Right atrium auricular region (tissue), 2 donors: ENCODE measurements around the gene DCP1B. TPM values are rescaled to one million over a fixed set of nuclear protein-coding genes. Genes with fewer than 3 reads are reported as not detected.

ENCODE experiments used
- DNase-seq: peaks from one replicate; pipeline ENCODE4 v3.0.0-alpha.2; 2019; ENCODE audit warnings: low spot score
- H3K27ac ChIP-seq, 2 donors: fragments of 200-600 bp; sonication (generic); 1 replicate in 1 of 2; 2 replicates in 1 of 2; pipeline ENCODE4 v1.5.1; 2016 to 2019
- H3K27me3 ChIP-seq, 2 donors: fragments of 200-600 bp; sonication (generic); one replicate each; pipeline versions ENCODE4 v1.5.1 to v1.6.0; 2017 to 2019
- H3K36me3 ChIP-seq: fragments of 200-600 bp; sonication (generic); one replicate; pipeline ENCODE4 v1.5.1; 2016
- H3K4me1 ChIP-seq, 2 donors: fragments of 200-600 bp; sonication (generic); one replicate each; pipeline versions ENCODE4 v1.5.1 to v1.6.0; 2017 to 2019
- H3K4me3 ChIP-seq, 2 donors: fragments of 200-600 bp; sonication (generic); 1 replicate in 1 of 2; 2 replicates in 1 of 2; pipeline ENCODE4 v1.5.1; 2017 to 2019; ENCODE audit warnings: mild to moderate bottlenecking in 1 of 2, moderate library complexity in 1 of 2
- H3K9me3 ChIP-seq, 2 donors: fragments of 200-600 bp; sonication (generic); one replicate each; pipeline ENCODE4 v1.5.1; 2019
- total RNA-seq, 2 donors: library from RNA; depleted of rRNA; stranded (reverse); fragments of >200 nt; gene quantifications; one replicate each; pipeline ENCODE4 v1.1.0, GENCODE V29; 2016
- TF ChIP-seq, protein P1 (sequence below), 2 donors: fragments of 200-600 bp; sonication (generic); IDR thresholded peaks; one replicate each; pipeline ENCODE4 v1.5.1; 2019; ENCODE audit warnings: antibody characterized with exemption in 2 of 2

DCP1B gene
- total RNA-seq, 2 donors from 2014 or later = 5.8 to 6.2 TPM

DNA sequence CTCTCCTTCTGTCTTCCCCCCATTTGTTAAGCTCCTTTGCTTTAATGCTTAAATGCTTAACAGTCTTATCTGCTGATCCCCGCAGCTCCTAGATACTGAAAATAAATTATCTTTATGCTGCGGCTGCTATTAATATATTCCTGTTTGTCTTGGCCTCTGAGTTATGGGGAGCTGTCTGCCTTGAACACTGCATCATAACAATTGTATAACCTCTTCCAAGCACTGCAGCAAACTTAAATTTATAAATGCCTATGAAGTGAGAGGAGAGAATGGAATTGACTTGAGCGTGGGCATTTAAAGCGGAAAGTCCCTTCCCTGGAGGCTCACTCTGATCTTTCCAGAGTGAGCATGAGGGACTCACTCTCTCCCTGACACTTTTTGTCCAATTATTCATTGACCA lies 23.1 kb upstream of the DCP1B start:
- H3K27ac ChIP-seq = peak overlapping the region in 1 of 2 donors; percentile 23
- no peaks in the 10 kb centered on the region for H3K27me3 ChIP-seq

GRCh38 chr12:2023365-2023764 lies 19.1 kb upstream of the DCP1B start:
- no peaks in the 10 kb centered on the region for H3K9me3 ChIP-seq
- no peak for DNase-seq
- H3K4me3 ChIP-seq = no peak overlapping the region
- no peak overlapping the region for H3K27ac ChIP-seq
- no peaks in the 10 kb centered on the region for H3K27me3 ChIP-seq
- TF ChIP-seq, protein P1, sequence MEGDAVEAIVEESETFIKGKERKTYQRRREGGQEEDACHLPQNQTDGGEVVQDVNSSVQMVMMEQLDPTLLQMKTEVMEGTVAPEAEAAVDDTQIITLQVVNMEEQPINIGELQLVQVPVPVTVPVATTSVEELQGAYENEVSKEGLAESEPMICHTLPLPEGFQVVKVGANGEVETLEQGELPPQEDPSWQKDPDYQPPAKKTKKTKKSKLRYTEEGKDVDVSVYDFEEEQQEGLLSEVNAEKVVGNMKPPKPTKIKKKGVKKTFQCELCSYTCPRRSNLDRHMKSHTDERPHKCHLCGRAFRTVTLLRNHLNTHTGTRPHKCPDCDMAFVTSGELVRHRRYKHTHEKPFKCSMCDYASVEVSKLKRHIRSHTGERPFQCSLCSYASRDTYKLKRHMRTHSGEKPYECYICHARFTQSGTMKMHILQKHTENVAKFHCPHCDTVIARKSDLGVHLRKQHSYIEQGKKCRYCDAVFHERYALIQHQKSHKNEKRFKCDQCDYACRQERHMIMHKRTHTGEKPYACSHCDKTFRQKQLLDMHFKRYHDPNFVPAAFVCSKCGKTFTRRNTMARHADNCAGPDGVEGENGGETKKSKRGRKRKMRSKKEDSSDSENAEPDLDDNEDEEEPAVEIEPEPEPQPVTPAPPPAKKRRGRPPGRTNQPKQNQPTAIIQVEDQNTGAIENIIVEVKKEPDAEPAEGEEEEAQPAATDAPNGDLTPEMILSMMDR (IDR thresholded peaks at IDR 0.05) = no peak
- H3K36me3 ChIP-seq = peaks cover 9% of the 10 kb centered on the region
- H3K4me1 ChIP-seq = peaks cover 0 to 16% of the 10 kb centered on the region in 2 donors

More for the DNA sequence above, 23.1 kb upstream of the DCP1B start:
- H3K4me3 ChIP-seq = no peak overlapping the region
- H3K4me1 ChIP-seq = peaks cover 0 to 13% of the 10 kb centered on the region in 2 donors
- H3K9me3 ChIP-seq = no peaks in the 10 kb centered on the region
- TF ChIP-seq, protein P1 (IDR thresholded peaks at IDR 0.05) = no peak
- DNase-seq = no peak
- peaks cover 9% of the 10 kb centered on the region for H3K36me3 ChIP-seq

- peaks cover 0 to 28% of the 10 kb centered on the region in 2 donors for H3K4me1 ChIP-seq
Observed at GRCh38 chr12:2020511-2020910, 16.3 kb upstream of the DCP1B start.

DNA sequence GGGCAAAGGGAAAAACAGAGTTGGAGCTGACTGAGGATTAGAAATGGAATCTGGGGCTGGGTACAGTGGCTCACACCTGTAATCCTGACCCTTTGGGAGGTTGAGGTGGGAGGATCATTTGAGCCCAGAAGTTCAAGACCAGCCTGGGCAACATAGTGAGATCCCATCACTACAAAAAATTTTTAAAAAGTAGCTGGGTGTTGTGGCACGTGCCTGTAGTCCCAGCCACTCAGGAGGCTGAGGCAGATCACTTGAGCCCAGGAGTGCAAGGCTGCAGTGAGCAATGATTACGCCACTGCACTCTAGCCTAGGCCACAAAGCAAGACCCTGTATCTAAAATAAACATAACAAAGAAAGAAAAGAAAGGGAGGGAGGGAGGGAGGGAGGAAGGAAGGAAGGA lies 14.9 kb upstream of the DCP1B start:
- no peaks in the 10 kb centered on the region for H3K27me3 ChIP-seq
- H3K4me3 ChIP-seq = no peak overlapping the region
- no peaks in the 10 kb centered on the region for H3K36me3 ChIP-seq
- no peaks in the 10 kb centered on the region for H3K9me3 ChIP-seq
- TF ChIP-seq, protein P1 (IDR thresholded peaks at IDR 0.05) = no peak
- DNase-seq = no peak
- peaks cover 0 to 35% of the 10 kb centered on the region in 2 donors for H3K4me1 ChIP-seq
- H3K27ac ChIP-seq = peak overlapping the region in 1 of 2 donors; percentile 80

More at GRCh38 chr12:2020511-2020910, 16.3 kb upstream of the DCP1B start:
- TF ChIP-seq, protein P1 (IDR thresholded peaks at IDR 0.05) = no peak
- H3K9me3 ChIP-seq = no peaks in the 10 kb centered on the region
- DNase-seq = no peak
- H3K4me3 ChIP-seq = no peak overlapping the region
- H3K27ac ChIP-seq = no peak overlapping the region
- H3K36me3 ChIP-seq = peaks cover 9% of the 10 kb centered on the region
- no peaks in the 10 kb centered on the region for H3K27me3 ChIP-seq

- DNase-seq = no peak
- Histone ChIP-seq H3K4me3 (no peak overlapping the region), H3K36me3 (no peaks in the 10 kb centered on the region), H3K9me3 (no peaks in the 10 kb centered on the region), H3K27ac (peak overlapping the region; percentile 28 to 80), H3K27me3 (no peaks in the 10 kb centered on the region), H3K4me1 (peaks cover 0 to 39% of the 10 kb centered on the region in 2 donors)
- TF ChIP-seq, protein P1 (IDR thresholded peaks at IDR 0.05) = no peak
Observed at GRCh38 chr12:2018391-2018790, 14.1 kb upstream of the DCP1B start.
